IMR-90 (cell line): Measurements from ENCODE around the gene NFKBIE. TPM values are rescaled to one million over a fixed set of nuclear protein-coding genes. Genes with fewer than 3 reads are reported as not detected.

Experiments
- ATAC-seq: fragments of 200-7000 bp; cut with Tn5 transposase; 2 replicates; pipeline ENCODE4 v1.9.1; 2020; ENCODE audit warnings: low read depth, mild to moderate bottlenecking, moderate library complexity
- BruUV-seq: library from RNA; stranded (reverse); fragments of 400-500 nt; replicated peaks from 2 replicates; lab custom pipeline; 2021; lab: Mats Ljungman, UMichigan
- CTCF ChIA-PET: fragments of 300-600 bp; formaldehyde crosslinking; extraction: SDS; loops from one replicate; lab custom pipeline; 2021; ENCODE audit warnings: antibody characterized with exemption; lab: Yijun Ruan, JAX
- POLR2A ChIA-PET: fragments of 300-600 bp; sonication (Branson Sonifier 250); formaldehyde crosslinking; loops from one replicate; lab custom pipeline; 2022; ENCODE audit warnings: antibody characterized with exemption; ENCODE audit not compliant: unreplicated experiment; lab: Charles Lee
- DNase-seq: peaks from one replicate; pipeline ENCODE4 v3.0.0; 2013
- H2AFZ ChIP-seq: replicated peaks from 2 replicates; pipeline ENCODE3; 2013; ENCODE audit warnings: low read length, mild to moderate bottlenecking; ENCODE audit not compliant: poor library complexity
- H2AK5ac ChIP-seq: 2 replicates; pipeline ENCODE4 v1.6.1; 2013; ENCODE audit warnings: low read depth, low read length, inconsistent platforms
- H2AK9ac ChIP-seq: replicated peaks from 2 replicates; pipeline ENCODE3; 2013; ENCODE audit warnings: mild to moderate bottlenecking, low read depth, low read length, moderate library complexity; ENCODE audit not compliant: poor library complexity
- H2BK120ac ChIP-seq: 2 replicates; pipeline ENCODE4 v1.6.1; 2013; ENCODE audit warnings: low read depth, low read length, inconsistent platforms
- H2BK15ac ChIP-seq: 3 replicates; pipeline ENCODE4 v1.6.1; 2013; ENCODE audit warnings: low read depth, low read length, inconsistent platforms
- H2BK20ac ChIP-seq: 2 replicates; pipeline ENCODE4 v1.6.1; 2013; ENCODE audit warnings: low read depth, mild to moderate bottlenecking, inconsistent platforms, low read length, moderate library complexity
- H2BK5ac ChIP-seq: 2 replicates; pipeline ENCODE4 v1.6.1; 2013; ENCODE audit warnings: mild to moderate bottlenecking, low read depth, low read length, inconsistent platforms; ENCODE audit not compliant: poor library complexity, severe bottlenecking
- H3K14ac ChIP-seq: replicated peaks from 2 replicates; pipeline ENCODE4 v1.6.1; 2013; ENCODE audit warnings: low read depth, low read length, inconsistent platforms
- H3K18ac ChIP-seq: 2 replicates; pipeline ENCODE4 v1.6.1; 2013; ENCODE audit warnings: low read depth, low read length, control low read depth
- H3K23ac ChIP-seq: 2 replicates; pipeline ENCODE4 v1.6.1; 2013; ENCODE audit warnings: low read depth, low read length, inconsistent platforms
- H3K27ac ChIP-seq: 2 replicates; pipeline ENCODE4 v1.5.1; 2013; ENCODE audit warnings: mild to moderate bottlenecking, control low read depth, low read length; ENCODE audit not compliant: insufficient read depth
- H3K27me3 ChIP-seq: 2 replicates; pipeline ENCODE4 v1.6.1; 2013; ENCODE audit warnings: low read length; ENCODE audit not compliant: control insufficient read depth, insufficient read depth
- H3K36me3 ChIP-seq: 2 replicates; pipeline ENCODE4 v1.6.1; 2013; ENCODE audit warnings: low read length, mixed read lengths; ENCODE audit not compliant: control insufficient read depth, insufficient read depth
- H3K4ac ChIP-seq: 2 replicates; pipeline ENCODE4 v1.6.1; 2013; ENCODE audit warnings: low read depth, low read length, inconsistent platforms
- H3K4me1 ChIP-seq: 2 replicates; pipeline ENCODE4 v1.6.1; 2013; ENCODE audit warnings: low read length, mixed read lengths; ENCODE audit not compliant: control insufficient read depth, insufficient read depth
- H3K4me2 ChIP-seq: 2 replicates; pipeline ENCODE4 v1.6.1; 2013; ENCODE audit warnings: low read depth, mild to moderate bottlenecking, control low read depth, low read length, moderate library complexity
- H3K4me3 ChIP-seq: 2 replicates; pipeline ENCODE4 v1.5.1; 2013; ENCODE audit warnings: low read depth, mild to moderate bottlenecking, control low read depth, low read length, moderate library complexity; ENCODE audit not compliant: insufficient read depth
- H3K56ac ChIP-seq: 2 replicates; pipeline ENCODE4 v1.6.1; 2013; ENCODE audit warnings: low read length, inconsistent platforms; ENCODE audit not compliant: insufficient read depth; ENCODE audit errors: extremely low read depth
- H3K79me1 ChIP-seq, 2 experiments: 2 replicates each; pipeline ENCODE4 v1.6.1; 2013; ENCODE audit warnings: low read length in 2 of 2, inconsistent platforms in 1 of 2, low read depth in 1 of 2
- H3K9ac ChIP-seq: 2 replicates; pipeline ENCODE4 v1.6.1; 2013; ENCODE audit warnings: low read depth, low read length, control low read depth
- H3K9me1 ChIP-seq: 2 replicates; pipeline ENCODE4 v1.6.1; 2013; ENCODE audit warnings: low read length, inconsistent platforms; ENCODE audit not compliant: insufficient read depth
- H3K9me3 ChIP-seq: 2 replicates; pipeline ENCODE4 v1.6.1; 2013; ENCODE audit warnings: low read length; ENCODE audit not compliant: control insufficient read depth, insufficient read depth
- H4K20me1 ChIP-seq: 2 replicates; pipeline ENCODE4 v1.6.1; 2013; ENCODE audit warnings: low read length, inconsistent platforms; ENCODE audit not compliant: insufficient read depth
- H4K5ac ChIP-seq: 2 replicates; pipeline ENCODE4 v1.6.1; 2013; ENCODE audit warnings: mild to moderate bottlenecking, low read depth, low read length, control low read depth
- H4K8ac ChIP-seq, 2 experiments: 2 replicates each; pipeline ENCODE4 v1.6.1; 2013; ENCODE audit warnings: low read depth in 2 of 2, low read length in 2 of 2, control low read depth in 1 of 2, inconsistent platforms in 1 of 2
- H4K91ac ChIP-seq: 2 replicates; pipeline ENCODE4 v1.6.1; 2013; ENCODE audit warnings: low read depth, low read length, inconsistent platforms; ENCODE audit not compliant: insufficient read depth
- BHLHE40 ChIP-seq: fragments of 150-350 bp; IDR thresholded peaks from 2 replicates; pipeline ENCODE4 v1.6.1; 2016; ENCODE audit warnings: mild to moderate bottlenecking, low read depth, low read length
- CEBPB ChIP-seq: IDR thresholded peaks from 2 replicates; pipeline ENCODE4 v1.6.1; 2012; ENCODE audit warnings: low read depth, low read length, improper control_type of control experiment
- CHD1 ChIP-seq: IDR thresholded peaks from 2 replicates; pipeline ENCODE4 v1.6.1; 2012; ENCODE audit warnings: low read depth, low read length, improper control_type of control experiment
- MAFK ChIP-seq: IDR thresholded peaks from 2 replicates; pipeline ENCODE4 v1.6.1; 2012; ENCODE audit warnings: low read depth, low read length, improper control_type of control experiment
- MAZ ChIP-seq: IDR thresholded peaks from 2 replicates; pipeline ENCODE4 v1.6.1; 2012; ENCODE audit warnings: low read depth, mild to moderate bottlenecking, low read length, improper control_type of control experiment, moderate library complexity, borderline replicate concordance
- NFE2L2 ChIP-seq: fragments of 150-350 bp; IDR thresholded peaks from 2 replicates; pipeline ENCODE4 v1.6.1; 2016; ENCODE audit warnings: low read depth, mild to moderate bottlenecking, low read length
- POLR2A ChIP-seq: IDR thresholded peaks from 2 replicates; pipeline ENCODE4 v1.6.1; 2012; ENCODE audit warnings: mild to moderate bottlenecking, low read depth, low read length
- RAD21 ChIP-seq: IDR thresholded peaks from 2 replicates; pipeline ENCODE4 v1.6.1; 2012; ENCODE audit warnings: low read length, improper control_type of control experiment
- RCOR1 ChIP-seq: IDR thresholded peaks from 2 replicates; pipeline ENCODE4 v1.6.1; 2012; ENCODE audit warnings: mild to moderate bottlenecking, low read length, improper control_type of control experiment; ENCODE audit not compliant: insufficient replicate concordance
- USF2 ChIP-seq: fragments of 150-350 bp; IDR thresholded peaks from 2 replicates; pipeline ENCODE4 v1.6.1; 2017; ENCODE audit warnings: mild to moderate bottlenecking, antibody characterized with exemption, low read length, low read depth
- WGBS, 2 experiments: methylation state at CpG; one replicate each; pipeline versions ENCODE4 v1.1.5 to v1.1.7; 2013; ENCODE audit warnings: missing lambda C conversion rate in 2 of 2; ENCODE audit not compliant: insufficient read length in 1 of 2; ENCODE audit errors: extremely low coverage in 2 of 2; 5-methylcytosine and 5-hydroxymethylcytosine counted together
- dilution Hi-C: fragments of 300-500 bp; cut with HindIII; formaldehyde crosslinking; loops from one replicate; pipeline ENCODE4 v1.14.3; 2018; ENCODE audit warnings: low sequenced_read_pairs; ENCODE audit not compliant: unreplicated experiment
- in situ Hi-C: fragments of 300-500 bp; cut with MboI; formaldehyde crosslinking; loops from 3 replicates; pipeline ENCODE4 v1.14.3; 2019; ENCODE audit warnings: low sequenced_read_pairs, inconsistent platforms, mixed read lengths
- intact Hi-C: fragments of 100-400 bp; cut with micrococcal nuclease; formaldehyde crosslinking; loops from 2 replicates; pipeline ENCODE4 v1.10.0; 2022
- polyA plus RNA-seq, 3 experiments: library from polyadenylated mRNA; depleted of rRNA; stranded (reverse); fragments of >200 nt; gene quantifications; 2 replicates each; pipeline ENCODE4 v1.2.3, GENCODE V29; 2012; ENCODE audit warnings: low replicate concordance in 1 of 3
- total RNA-seq: library from RNA; depleted of rRNA; stranded (reverse); fragments of >200 nt; gene quantifications from 2 replicates; pipeline ENCODE4 v1.2.3, GENCODE V29; 2012
- TF ChIP-seq, protein P1 (sequence below): conservative IDR thresholded peaks from 2 replicates; pipeline ENCODE4 v1.5.1; 2012; ENCODE audit warnings: mild to moderate bottlenecking, low read depth, low read length, improper control_type of control experiment
- TF ChIP-seq, protein P2 (sequence below): fragments of 150-350 bp; IDR thresholded peaks from 2 replicates; pipeline ENCODE4 v1.6.1; 2016; ENCODE audit warnings: low read depth, mild to moderate bottlenecking, low read length, moderate library complexity, borderline replicate concordance

NFKBIE gene
- total and polyA plus RNA-seq, 2 of the 4 experiments (the other 2 are of a cell fraction): 7.9 to 13.0 TPM

GRCh38 chr6:44260451-44261297 lies 4.7 kb downstream of the NFKBIE start (continued):
- no peak for TF ChIP-seq CEBPB

- DNase-seq: no peak
- Histone ChIP-seq H2AK5ac (no peak overlapping the region), H3K9ac (no peak overlapping the region), H3K27ac (no peak overlapping the region), H4K5ac (no peak overlapping the region), H3K4me1 (peaks cover 30% of the 10 kb centered on the region), H3K9me1 (peaks cover 20% of the 10 kb centered on the region), H2BK20ac (no peak overlapping the region), H3K23ac (no peak overlapping the region), H3K36me3 (peaks cover 18% of the 10 kb centered on the region), H3K56ac (no peak overlapping the region), H2AFZ (no peak overlapping the region), H3K27me3 (no peaks in the 10 kb centered on the region), H3K14ac (no peak overlapping the region), H2BK15ac (no peak overlapping the region), H2AK9ac (no peak overlapping the region), H3K9me3 (no peaks in the 10 kb centered on the region), H4K91ac (no peak overlapping the region), H4K8ac (no peak overlapping the region), H3K18ac (no peak overlapping the region), H2BK5ac (no peak overlapping the region), H3K4me3 (no peak overlapping the region), H3K4me2 (no peak overlapping the region), H4K20me1 (peaks cover 25% of the 10 kb centered on the region), H2BK120ac (no peak overlapping the region), H3K79me1 (peaks cover 24 to 64% of the 10 kb centered on the region in 2 experiments), H3K4ac (no peak overlapping the region)
- 89% methylated on average over 3 of the region's 8 CpGs; no CpG with 5 or more reads in 1 of the 2 experiments for WGBS, 2 experiments
- BruUV-seq: no TSS peak
- CTCF ChIA-PET: no interaction called here
- in situ Hi-C loops: no loop called here
- no peak for TF ChIP-seq USF2
- no peak for TF ChIP-seq POLR2A
- no peak for TF ChIP-seq RAD21
- no peak for TF ChIP-seq MAFK
- no peak for TF ChIP-seq BHLHE40
- no peak for TF ChIP-seq MAZ
- TF ChIP-seq, protein P1, sequence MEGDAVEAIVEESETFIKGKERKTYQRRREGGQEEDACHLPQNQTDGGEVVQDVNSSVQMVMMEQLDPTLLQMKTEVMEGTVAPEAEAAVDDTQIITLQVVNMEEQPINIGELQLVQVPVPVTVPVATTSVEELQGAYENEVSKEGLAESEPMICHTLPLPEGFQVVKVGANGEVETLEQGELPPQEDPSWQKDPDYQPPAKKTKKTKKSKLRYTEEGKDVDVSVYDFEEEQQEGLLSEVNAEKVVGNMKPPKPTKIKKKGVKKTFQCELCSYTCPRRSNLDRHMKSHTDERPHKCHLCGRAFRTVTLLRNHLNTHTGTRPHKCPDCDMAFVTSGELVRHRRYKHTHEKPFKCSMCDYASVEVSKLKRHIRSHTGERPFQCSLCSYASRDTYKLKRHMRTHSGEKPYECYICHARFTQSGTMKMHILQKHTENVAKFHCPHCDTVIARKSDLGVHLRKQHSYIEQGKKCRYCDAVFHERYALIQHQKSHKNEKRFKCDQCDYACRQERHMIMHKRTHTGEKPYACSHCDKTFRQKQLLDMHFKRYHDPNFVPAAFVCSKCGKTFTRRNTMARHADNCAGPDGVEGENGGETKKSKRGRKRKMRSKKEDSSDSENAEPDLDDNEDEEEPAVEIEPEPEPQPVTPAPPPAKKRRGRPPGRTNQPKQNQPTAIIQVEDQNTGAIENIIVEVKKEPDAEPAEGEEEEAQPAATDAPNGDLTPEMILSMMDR: no peak
- no peak for TF ChIP-seq CHD1
- no peak for TF ChIP-seq CEBPB
- TF ChIP-seq, protein P2, sequence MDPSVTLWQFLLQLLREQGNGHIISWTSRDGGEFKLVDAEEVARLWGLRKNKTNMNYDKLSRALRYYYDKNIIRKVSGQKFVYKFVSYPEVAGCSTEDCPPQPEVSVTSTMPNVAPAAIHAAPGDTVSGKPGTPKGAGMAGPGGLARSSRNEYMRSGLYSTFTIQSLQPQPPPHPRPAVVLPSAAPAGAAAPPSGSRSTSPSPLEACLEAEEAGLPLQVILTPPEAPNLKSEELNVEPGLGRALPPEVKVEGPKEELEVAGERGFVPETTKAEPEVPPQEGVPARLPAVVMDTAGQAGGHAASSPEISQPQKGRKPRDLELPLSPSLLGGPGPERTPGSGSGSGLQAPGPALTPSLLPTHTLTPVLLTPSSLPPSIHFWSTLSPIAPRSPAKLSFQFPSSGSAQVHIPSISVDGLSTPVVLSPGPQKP: no peak
- TF ChIP-seq RCOR1: no peak
- no peak for TF ChIP-seq NFE2L2
- ATAC-seq: no peak
- POLR2A ChIA-PET: no interaction called here
- dilution Hi-C loops: no loop called here
- intact Hi-C loops: no loop called here
Observed at GRCh38 chr6:44260011-44260410, 5.3 kb downstream of the NFKBIE start.
